HEK293 (cell line): ENCODE data around the gene SNX10.

Source experiments
- CTCF ChIA-PET: fragments of 350-600 bp; formaldehyde crosslinking; extraction: SDS; loops from one replicate; lab custom pipeline; 2021; ENCODE audit warnings: antibody characterized with exemption; lab: Yijun Ruan, JAX
- POLR2A ChIA-PET: fragments of 300-600 bp; formaldehyde crosslinking; extraction: SDS; loops from one replicate; lab custom pipeline; 2020; ENCODE audit warnings: antibody characterized with exemption, inconsistent platforms; lab: Yijun Ruan, JAX
- H3K27ac ChIP-seq: fragments of 200-500 bp; sonication (Bioruptor generic); 2 replicates; pipeline ENCODE4 v1.5.1; 2014; ENCODE audit warnings: low read depth, low read length, control low read depth, inconsistent platforms; ENCODE audit errors: extremely low read depth
- H3K36me3 ChIP-seq, 2 experiments: fragments of 200-500 bp in 1 of 2; sonication (Bioruptor generic) in 1 of 2; 1 replicate in 1 of 2; 2 replicates in 1 of 2; pipeline ENCODE4 v1.5.1; 2014 to 2017; ENCODE audit warnings: inconsistent platforms in 2 of 2, low read length in 2 of 2; ENCODE audit not compliant: control insufficient read depth in 2 of 2, insufficient read depth in 1 of 2
- H3K4me1 ChIP-seq: fragments of 200-500 bp; sonication (Bioruptor generic); 2 replicates; pipeline ENCODE4 v1.5.1; 2014; ENCODE audit warnings: mild to moderate bottlenecking, low read length, inconsistent platforms; ENCODE audit not compliant: control insufficient read depth, insufficient read depth
- H3K4me3 ChIP-seq: 2 replicates; pipeline ENCODE4 v1.5.1; 2011; ENCODE audit warnings: low read depth, mild to moderate bottlenecking, control low read depth, low read length, moderate library complexity
- H3K9me3 ChIP-seq: fragments of 200-500 bp; sonication (Bioruptor generic); 2 replicates; pipeline ENCODE4 v1.5.1; 2014; ENCODE audit warnings: low read depth, low read length, inconsistent platforms; ENCODE audit not compliant: control insufficient read depth, insufficient read depth
- KLF10 ChIP-seq: fragments of 450-650 bp; IDR thresholded peaks from 2 replicates; pipeline ENCODE4 v1.5.1; 2018; ENCODE audit warnings: missing biosample characterization, mild to moderate bottlenecking, missing genetic modification characterization
- KLF8 ChIP-seq: fragments of 450-650 bp; formaldehyde crosslinking; IDR thresholded peaks from 2 replicates; pipeline ENCODE4 v1.5.1; 2016; ENCODE audit warnings: missing biosample characterization, missing genetic modification characterization
- MZF1 ChIP-seq: fragments of 450-650 bp; formaldehyde crosslinking; IDR thresholded peaks from 2 replicates; pipeline ENCODE4 v1.5.1; 2017; ENCODE audit warnings: missing biosample characterization, missing genetic modification characterization, borderline replicate concordance
- SCRT1 ChIP-seq: fragments of 450-650 bp; formaldehyde crosslinking; IDR thresholded peaks from 2 replicates; pipeline ENCODE4 v1.5.1; 2016; ENCODE audit warnings: missing biosample characterization, missing genetic modification characterization, borderline replicate concordance
- SCRT2 ChIP-seq: fragments of 450-650 bp; formaldehyde crosslinking; IDR thresholded peaks from 2 replicates; pipeline ENCODE4 v1.5.1; 2016; ENCODE audit warnings: missing biosample characterization, missing genetic modification characterization
- TCF7L2 ChIP-seq: IDR thresholded peaks from 2 replicates; pipeline ENCODE4 v1.6.1; 2011; ENCODE audit warnings: low read depth, mild to moderate bottlenecking, inconsistent platforms, low read length, moderate library complexity, borderline replicate concordance
- YY2 ChIP-seq: fragments of 450-650 bp; formaldehyde crosslinking; IDR thresholded peaks from 2 replicates; pipeline ENCODE4 v1.5.1; 2016; ENCODE audit warnings: missing biosample characterization, missing genetic modification characterization
- ZFHX2 ChIP-seq: fragments of 450-650 bp; formaldehyde crosslinking; conservative IDR thresholded peaks from 2 replicates; pipeline ENCODE4 v1.5.1; 2016; ENCODE audit warnings: missing biosample characterization, missing genetic modification characterization
- ZFP69B ChIP-seq: fragments of 450-650 bp; formaldehyde crosslinking; IDR thresholded peaks from 2 replicates; pipeline ENCODE4 v1.5.1; 2016; ENCODE audit warnings: missing biosample characterization, missing genetic modification characterization
- ZNF121 ChIP-seq: fragments of 450-650 bp; formaldehyde crosslinking; IDR thresholded peaks from 2 replicates; pipeline ENCODE4 v1.5.1; 2016; ENCODE audit warnings: missing biosample characterization, missing genetic modification characterization
- ZNF132 ChIP-seq: fragments of 450-650 bp; formaldehyde crosslinking; IDR thresholded peaks from 2 replicates; pipeline ENCODE4 v1.5.1; 2017; ENCODE audit warnings: missing biosample characterization, missing genetic modification characterization, borderline replicate concordance
- ZNF146 ChIP-seq: fragments of 450-650 bp; formaldehyde crosslinking; IDR thresholded peaks from 2 replicates; pipeline ENCODE4 v1.5.1; 2016; ENCODE audit warnings: missing biosample characterization, missing genetic modification characterization
- ZNF155 ChIP-seq: fragments of 450-650 bp; formaldehyde crosslinking; IDR thresholded peaks from 2 replicates; pipeline ENCODE4 v1.5.1; 2016; ENCODE audit warnings: missing biosample characterization, missing genetic modification characterization
- ZNF24 ChIP-seq: fragments of 450-650 bp; formaldehyde crosslinking; IDR thresholded peaks from 2 replicates; pipeline ENCODE4 v1.5.1; 2016; ENCODE audit warnings: missing biosample characterization, missing genetic modification characterization
- ZNF37A ChIP-seq: fragments of 450-650 bp; IDR thresholded peaks from 2 replicates; pipeline ENCODE4 v1.5.1; 2018; ENCODE audit warnings: missing biosample characterization, missing genetic modification characterization
- ZNF394 ChIP-seq: fragments of 450-650 bp; formaldehyde crosslinking; IDR thresholded peaks from 2 replicates; pipeline ENCODE4 v1.5.1; 2016; ENCODE audit warnings: missing biosample characterization, missing genetic modification characterization, mild to moderate bottlenecking, moderate library complexity, borderline replicate concordance
- ZNF473 ChIP-seq: fragments of 450-650 bp; formaldehyde crosslinking; IDR thresholded peaks from 2 replicates; pipeline ENCODE4 v1.5.1; 2017; ENCODE audit warnings: missing biosample characterization, missing genetic modification characterization
- ZNF555 ChIP-seq: fragments of 450-650 bp; formaldehyde crosslinking; conservative IDR thresholded peaks from 2 replicates; pipeline ENCODE4 v1.5.1; 2017; ENCODE audit warnings: missing biosample characterization, mild to moderate bottlenecking, missing genetic modification characterization, inconsistent platforms
- ZNF558 ChIP-seq: fragments of 450-650 bp; formaldehyde crosslinking; IDR thresholded peaks from 2 replicates; pipeline ENCODE4 v1.5.1; 2016; ENCODE audit warnings: missing biosample characterization, missing genetic modification characterization
- ZNF664 ChIP-seq: fragments of 450-650 bp; formaldehyde crosslinking; IDR thresholded peaks from 2 replicates; pipeline ENCODE4 v1.5.1; 2016; ENCODE audit warnings: missing biosample characterization, missing genetic modification characterization
- TF ChIP-seq, protein P1 (sequence below): fragments of 450-650 bp; IDR thresholded peaks from 2 replicates; pipeline ENCODE4 v1.5.1; 2018; ENCODE audit warnings: missing biosample characterization, missing genetic modification characterization
- TF ChIP-seq, protein P2 (sequence below): fragments of 450-650 bp; formaldehyde crosslinking; IDR thresholded peaks from 2 replicates; pipeline ENCODE4 v1.5.1; 2016; ENCODE audit warnings: missing biosample characterization, missing genetic modification characterization

The SNX10 gene

DNA sequence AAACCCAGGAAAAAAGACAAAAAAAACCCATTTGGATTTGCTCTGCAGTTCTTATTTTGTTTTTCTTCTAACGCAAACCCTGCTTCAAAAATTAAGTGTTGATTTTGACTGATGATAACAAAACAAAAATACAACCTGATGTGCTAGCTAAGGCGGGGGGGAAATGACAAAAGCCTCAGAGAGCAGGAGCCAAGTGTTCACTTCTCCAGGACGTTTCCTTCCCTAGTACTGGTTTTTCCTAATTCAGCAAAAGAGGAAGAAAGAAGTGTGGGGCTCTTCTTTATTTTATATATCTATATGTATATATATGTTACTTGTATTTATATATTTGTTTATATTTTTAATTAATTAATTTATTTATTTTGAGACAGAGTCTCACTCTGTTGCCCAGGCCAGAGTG, 28.0 kb downstream of the SNX10 start (continued):
- TF ChIP-seq ZFHX2, result no peak
- TF ChIP-seq ZNF558 (tag by site-specific recombination), result no peak
- no peak for TF ChIP-seq ZNF24

DNA sequence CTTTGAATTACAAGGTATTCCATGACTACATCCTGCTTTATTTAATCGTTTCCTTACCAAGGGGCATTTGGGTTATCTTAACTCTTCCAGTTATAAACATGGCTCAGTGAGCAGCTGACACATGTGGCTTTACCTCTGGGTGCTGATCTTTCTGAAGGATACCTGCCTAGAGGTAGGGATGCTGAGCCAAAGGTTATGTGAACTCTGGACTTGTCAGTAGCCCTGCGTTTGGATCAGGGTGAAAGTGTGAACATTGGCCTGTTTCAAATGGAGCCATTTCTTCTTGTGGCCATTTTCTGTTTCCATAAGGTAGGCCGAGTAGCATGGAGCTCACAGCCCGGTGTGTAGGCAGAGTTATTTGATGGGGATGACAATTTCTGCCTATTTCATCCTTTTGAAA, 29.2 kb downstream of the SNX10 start:
- Histone ChIP-seq H3K4me1 (no peaks in the 10 kb centered on the region), H3K36me3 (no peaks in the 10 kb centered on the region; a peak in 1 of 3 replicates), H3K27ac (no peak overlapping the region), H3K9me3 (no peaks in the 10 kb centered on the region), H3K4me3 (no peak overlapping the region)
- TF ChIP-seq KLF10 (tag by site-specific recombination), result no peak
- ChIA-PET POLR2A (no interaction called here), CTCF (no interaction called here)

DNA sequence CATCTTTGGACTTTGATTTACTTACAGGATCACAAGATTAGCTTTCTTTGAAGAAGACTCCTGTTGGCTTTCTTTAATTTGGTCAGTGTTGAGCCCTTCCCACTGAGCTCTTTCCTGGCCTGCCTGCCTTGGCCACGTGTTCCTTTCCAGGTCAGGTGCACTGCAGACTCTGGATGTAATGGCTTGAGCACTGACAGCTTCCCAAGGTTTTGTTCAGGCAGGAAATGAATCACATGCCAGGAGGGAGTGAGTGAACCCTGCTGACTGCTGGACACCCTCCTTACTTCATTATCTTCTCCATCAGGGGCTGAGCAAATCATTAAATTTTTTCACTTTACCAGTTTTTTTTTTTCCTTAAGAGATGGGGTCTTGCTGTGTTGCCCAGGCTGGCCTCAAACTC, 29.8 kb downstream of the SNX10 start:
- ChIA-PET POLR2A (no interaction called here), CTCF (no interaction called here)
- Histone ChIP-seq H3K9me3 (no peaks in the 10 kb centered on the region), H3K27ac (no peak overlapping the region), H3K36me3 (no peaks in the 10 kb centered on the region; a peak in 1 of 3 replicates), H3K4me3 (no peak overlapping the region), H3K4me1 (no peaks in the 10 kb centered on the region)
- no peak for TF ChIP-seq ZNF132 (tag by site-specific recombination)
- no peak for TF ChIP-seq ZNF555
- TF ChIP-seq ZFHX2, result no peak
- TF ChIP-seq, protein P1, sequence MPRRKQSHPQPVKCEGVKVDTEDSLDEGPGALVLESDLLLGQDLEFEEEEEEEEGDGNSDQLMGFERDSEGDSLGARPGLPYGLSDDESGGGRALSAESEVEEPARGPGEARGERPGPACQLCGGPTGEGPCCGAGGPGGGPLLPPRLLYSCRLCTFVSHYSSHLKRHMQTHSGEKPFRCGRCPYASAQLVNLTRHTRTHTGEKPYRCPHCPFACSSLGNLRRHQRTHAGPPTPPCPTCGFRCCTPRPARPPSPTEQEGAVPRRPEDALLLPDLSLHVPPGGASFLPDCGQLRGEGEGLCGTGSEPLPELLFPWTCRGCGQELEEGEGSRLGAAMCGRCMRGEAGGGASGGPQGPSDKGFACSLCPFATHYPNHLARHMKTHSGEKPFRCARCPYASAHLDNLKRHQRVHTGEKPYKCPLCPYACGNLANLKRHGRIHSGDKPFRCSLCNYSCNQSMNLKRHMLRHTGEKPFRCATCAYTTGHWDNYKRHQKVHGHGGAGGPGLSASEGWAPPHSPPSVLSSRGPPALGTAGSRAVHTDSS (tag by site-specific recombination), result no peak
- TF ChIP-seq ZNF473 (tag by site-specific recombination), result no peak
- TF ChIP-seq KLF8 (tag by site-specific recombination), result no peak
- TF ChIP-seq ZNF155, result no peak
- no peak for TF ChIP-seq ZNF37A (tag by site-specific recombination)
- no peak for TF ChIP-seq ZNF121 (tag by site-specific recombination)
- no peak for TF ChIP-seq MZF1 (tag by site-specific recombination)
- TF ChIP-seq ZNF664, result no peak
- TF ChIP-seq ZFP69B (tag by site-specific recombination), result no peak
- no peak for TF ChIP-seq TCF7L2
- no peak for TF ChIP-seq ZNF146 (tag by site-specific recombination)
- TF ChIP-seq SCRT1 (tag by site-specific recombination), result no peak
- TF ChIP-seq ZNF394 (tag by site-specific recombination), result no peak
- TF ChIP-seq YY2 (tag by site-specific recombination), result no peak
- TF ChIP-seq ZNF558 (tag by site-specific recombination), result no peak
- TF ChIP-seq SCRT2 (tag by site-specific recombination), result no peak
- TF ChIP-seq, protein P2, sequence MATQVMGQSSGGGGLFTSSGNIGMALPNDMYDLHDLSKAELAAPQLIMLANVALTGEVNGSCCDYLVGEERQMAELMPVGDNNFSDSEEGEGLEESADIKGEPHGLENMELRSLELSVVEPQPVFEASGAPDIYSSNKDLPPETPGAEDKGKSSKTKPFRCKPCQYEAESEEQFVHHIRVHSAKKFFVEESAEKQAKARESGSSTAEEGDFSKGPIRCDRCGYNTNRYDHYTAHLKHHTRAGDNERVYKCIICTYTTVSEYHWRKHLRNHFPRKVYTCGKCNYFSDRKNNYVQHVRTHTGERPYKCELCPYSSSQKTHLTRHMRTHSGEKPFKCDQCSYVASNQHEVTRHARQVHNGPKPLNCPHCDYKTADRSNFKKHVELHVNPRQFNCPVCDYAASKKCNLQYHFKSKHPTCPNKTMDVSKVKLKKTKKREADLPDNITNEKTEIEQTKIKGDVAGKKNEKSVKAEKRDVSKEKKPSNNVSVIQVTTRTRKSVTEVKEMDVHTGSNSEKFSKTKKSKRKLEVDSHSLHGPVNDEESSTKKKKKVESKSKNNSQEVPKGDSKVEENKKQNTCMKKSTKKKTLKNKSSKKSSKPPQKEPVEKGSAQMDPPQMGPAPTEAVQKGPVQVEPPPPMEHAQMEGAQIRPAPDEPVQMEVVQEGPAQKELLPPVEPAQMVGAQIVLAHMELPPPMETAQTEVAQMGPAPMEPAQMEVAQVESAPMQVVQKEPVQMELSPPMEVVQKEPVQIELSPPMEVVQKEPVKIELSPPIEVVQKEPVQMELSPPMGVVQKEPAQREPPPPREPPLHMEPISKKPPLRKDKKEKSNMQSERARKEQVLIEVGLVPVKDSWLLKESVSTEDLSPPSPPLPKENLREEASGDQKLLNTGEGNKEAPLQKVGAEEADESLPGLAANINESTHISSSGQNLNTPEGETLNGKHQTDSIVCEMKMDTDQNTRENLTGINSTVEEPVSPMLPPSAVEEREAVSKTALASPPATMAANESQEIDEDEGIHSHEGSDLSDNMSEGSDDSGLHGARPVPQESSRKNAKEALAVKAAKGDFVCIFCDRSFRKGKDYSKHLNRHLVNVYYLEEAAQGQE (tag by site-specific recombination), result no peak
